OCI-LY7 (cell line): ENCODE data around the gene SEPTIN10.

Source experiments
- EZH2phosphoT487 ChIP-seq: fragments of 200-600 bp; sonication (generic); IDR thresholded peaks from 2 replicates; pipeline ENCODE4 v1.6.1; 2018; ENCODE audit warnings: low read depth, borderline replicate concordance, mild to moderate bottlenecking, mixed run types, antibody characterized with exemption, low read length, moderate library complexity, mixed read lengths
- TF ChIP-seq, protein P1 (sequence below): fragments of 200-600 bp; sonication (generic); conservative IDR thresholded peaks from 2 replicates; pipeline ENCODE4 v1.5.1; 2014; ENCODE audit warnings: mild to moderate bottlenecking, antibody characterized with exemption, low read length, moderate library complexity, mixed read lengths

- TF ChIP-seq, protein P1, sequence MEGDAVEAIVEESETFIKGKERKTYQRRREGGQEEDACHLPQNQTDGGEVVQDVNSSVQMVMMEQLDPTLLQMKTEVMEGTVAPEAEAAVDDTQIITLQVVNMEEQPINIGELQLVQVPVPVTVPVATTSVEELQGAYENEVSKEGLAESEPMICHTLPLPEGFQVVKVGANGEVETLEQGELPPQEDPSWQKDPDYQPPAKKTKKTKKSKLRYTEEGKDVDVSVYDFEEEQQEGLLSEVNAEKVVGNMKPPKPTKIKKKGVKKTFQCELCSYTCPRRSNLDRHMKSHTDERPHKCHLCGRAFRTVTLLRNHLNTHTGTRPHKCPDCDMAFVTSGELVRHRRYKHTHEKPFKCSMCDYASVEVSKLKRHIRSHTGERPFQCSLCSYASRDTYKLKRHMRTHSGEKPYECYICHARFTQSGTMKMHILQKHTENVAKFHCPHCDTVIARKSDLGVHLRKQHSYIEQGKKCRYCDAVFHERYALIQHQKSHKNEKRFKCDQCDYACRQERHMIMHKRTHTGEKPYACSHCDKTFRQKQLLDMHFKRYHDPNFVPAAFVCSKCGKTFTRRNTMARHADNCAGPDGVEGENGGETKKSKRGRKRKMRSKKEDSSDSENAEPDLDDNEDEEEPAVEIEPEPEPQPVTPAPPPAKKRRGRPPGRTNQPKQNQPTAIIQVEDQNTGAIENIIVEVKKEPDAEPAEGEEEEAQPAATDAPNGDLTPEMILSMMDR, result no peak
- TF ChIP-seq EZH2phosphoT487, result no peak
Observed at GRCh38 chr2:109527846-109528705, 85.7 kb downstream of the SEPTIN10 start.
